Calu3 (cell line): ENCODE measurements around the gene SRP9. TPM values are rescaled to one million over a fixed set of nuclear protein-coding genes. Genes with fewer than 3 reads are reported as not detected.
A peak's percentile ranks its signal among the peaks of the same experiment; 100 is the strongest.

Source experiments
- BruUV-seq: library from RNA; stranded (reverse); fragments of 400-500 nt; replicated peaks from 2 replicates; lab custom pipeline; 2021; lab: Mats Ljungman, UMichigan
- CTCF ChIA-PET: fragments of 300-600 bp; sonication (Branson Sonifier 250); formaldehyde crosslinking; loops from one replicate; lab custom pipeline; 2022; ENCODE audit warnings: antibody characterized with exemption; lab: Charles Lee
- DNase-seq: peaks from one replicate; pipeline ENCODE4 v3.0.0; 2022
- H3K27ac Mint-ChIP-seq: one replicate; pipeline ENCODE4 v1.8.0; 2022; ENCODE audit warnings: mixed read lengths; ENCODE audit not compliant: unreplicated experiment
- H3K27me3 Mint-ChIP-seq: one replicate; pipeline ENCODE4 v1.8.0; 2022; ENCODE audit warnings: mixed read lengths; ENCODE audit not compliant: unreplicated experiment
- H3K36me3 Mint-ChIP-seq: one replicate; pipeline ENCODE4 v1.8.0; 2022; ENCODE audit warnings: mild to moderate bottlenecking, moderate library complexity, mixed read lengths; ENCODE audit not compliant: insufficient read depth, unreplicated experiment
- H3K4me1 Mint-ChIP-seq: one replicate; pipeline ENCODE4 v1.8.0; 2022; ENCODE audit warnings: mild to moderate bottlenecking, low read depth, mixed read lengths; ENCODE audit not compliant: unreplicated experiment
- H3K4me3 Mint-ChIP-seq: one replicate; pipeline ENCODE4 v1.8.0; 2022; ENCODE audit warnings: mild to moderate bottlenecking, low read depth, moderate library complexity, mixed read lengths; ENCODE audit not compliant: unreplicated experiment
- H3K9me3 Mint-ChIP-seq: one replicate; pipeline ENCODE4 v1.8.0; 2022; ENCODE audit warnings: low read depth, mixed read lengths; ENCODE audit not compliant: unreplicated experiment
- CTCF ChIP-seq: fragments of 200-600 bp; IDR thresholded peaks from one replicate; pipeline ENCODE4 v1.8.0; 2022; ENCODE audit warnings: antibody characterized with exemption; ENCODE audit not compliant: unreplicated experiment
- intact Hi-C: fragments of 100-400 bp; cut with micrococcal nuclease; formaldehyde crosslinking; loops from one replicate; pipeline ENCODE4 v1.10.0; 2022; ENCODE audit not compliant: unreplicated experiment
- total RNA-seq: library from RNA; stranded (reverse); gene quantifications from 2 replicates; pipeline ENCODE4 v1.2.3, GENCODE V29; 2022

The SRP9 gene
- total RNA-seq, 1 experiment from 2014 or later = 312 TPM

- Mint-ChIP-seq H3K9me3 (no peaks in the 10 kb centered on the region), H3K27ac (no peak overlapping the region), H3K36me3 (peaks cover 5% of the 10 kb centered on the region), H3K27me3 (no peaks in the 10 kb centered on the region), H3K4me3 (no peak overlapping the region), H3K4me1 (peaks cover 27% of the 10 kb centered on the region)
- no peak for TF ChIP-seq CTCF
- DNase-seq = no peak
- intact Hi-C loops = no loop called here
- CTCF ChIA-PET = interaction anchor here (1.0 kb wide), 1 partner anchor 14 kb away, joined by 3 read pairs; no protein-coding TSS in a partner anchor
- BruUV-seq = no TSS peak
Measured at GRCh38 chr1:225815526-225816178, 38.0 kb downstream of the SRP9 start.

- BruUV-seq = no TSS peak
- intact Hi-C loops = no loop called here
- CTCF ChIA-PET = no interaction called here
Measured at GRCh38 chr1:225816643-225817538, 39.3 kb downstream of the SRP9 start.

GRCh38 chr1:225817611-225818061, 40.0 kb downstream of the SRP9 start:
- no TSS peak for BruUV-seq
- no peak for TF ChIP-seq CTCF
- CTCF ChIA-PET = no interaction called here
- Mint-ChIP-seq H3K4me1 (peaks cover 13% of the 10 kb centered on the region), H3K27ac (peak overlapping the region; percentile 74), H3K4me3 (no peak overlapping the region), H3K9me3 (no peaks in the 10 kb centered on the region), H3K36me3 (no peaks in the 10 kb centered on the region), H3K27me3 (no peaks in the 10 kb centered on the region)
- intact Hi-C loops = no loop called here
- no peak for DNase-seq

More at GRCh38 chr1:225816643-225817538, 39.3 kb downstream of the SRP9 start:
- Mint-ChIP-seq H3K4me3 (no peak overlapping the region), H3K4me1 (peaks cover 15% of the 10 kb centered on the region), H3K9me3 (no peaks in the 10 kb centered on the region), H3K36me3 (no peaks in the 10 kb centered on the region), H3K27me3 (no peaks in the 10 kb centered on the region), H3K27ac (no peak overlapping the region)
- TF ChIP-seq CTCF = no peak
- DNase-seq = no peak

- intact Hi-C loops = no loop called here
- Mint-ChIP-seq H3K27me3 (no peaks in the 10 kb centered on the region), H3K4me1 (peaks cover 13% of the 10 kb centered on the region), H3K9me3 (no peaks in the 10 kb centered on the region), H3K27ac (peak overlapping the region; percentile 74), H3K36me3 (no peaks in the 10 kb centered on the region), H3K4me3 (no peak overlapping the region)
- TF ChIP-seq CTCF = no peak
- DNase-seq = no peak
- BruUV-seq = no TSS peak
- CTCF ChIA-PET = interaction anchor here (0.7 kb wide), 1 partner anchor 268 kb away, joined by 5 read pairs; no protein-coding TSS in a partner anchor
Measured at GRCh38 chr1:225818229-225818628, 40.6 kb downstream of the SRP9 start.
